ENCODE data around the gene MTHFD1L. TPM values are rescaled to one million over a fixed set of nuclear protein-coding genes. Genes with fewer than 3 reads are reported as not detected.

The MTHFD1L gene
- total and polyA plus RNA-seq, 2 of the 8 experiments (the other 6 are each of a cell fraction or from before 2014, with no cell fraction given) = 29.2 to 105 TPM

GRCh38 chr6:150991487-150991886, 126.0 kb downstream of the MTHFD1L start:
- 77% methylated on average over 3 of the region's 3 CpGs; no CpG with 5 or more reads in 1 of the 2 experiments for WGBS, 2 experiments (ENCODE audit: extremely low coverage in 1 of 2, insufficient coverage in 1 of 2, insufficient read length in 1 of 2, insufficient replicate concordance in 2 of 2, low coverage in 1 of 2, low lambda C conversion rate in 2 of 2, missing lambda C conversion rate in 1 of 2)
- Histone ChIP-seq H3K4me2 (ENCODE audit: insufficient read depth in 1 of 2, low read depth in 2 of 2, low read length in 2 of 2) (no peak overlapping the region), H2AFZ (ENCODE audit: low read length) (no peak overlapping the region), H3K4me3 (ENCODE audit: extremely low read depth in 1 of 4, insufficient read depth in 2 of 4, low read depth in 3 of 4, low read length in 4 of 4) (no peak overlapping the region), H2BK120ac (replicated peaks; ENCODE audit: low read depth, low read length) (no peak overlapping the region), H4K5ac (ENCODE audit: insufficient read length, low read depth, low read length) (no peak overlapping the region), H3K9me3 (ENCODE audit: insufficient read depth in 2 of 2, low read depth in 1 of 2, low read length in 1 of 2) (no peaks in the 10 kb centered on the region), H3K36me3 (ENCODE audit: control insufficient read depth in 2 of 4, insufficient read depth in 4 of 4, low read length in 3 of 4) (peaks cover 0 to 3% (median 0%) of the 10 kb centered on the region in 4 experiments; a peak in 4 of 8 replicates), H3K23ac (ENCODE audit: insufficient read length) (no peak overlapping the region), H3K27ac (ENCODE audit: low read depth, low read length) (no peak overlapping the region), H2BK12ac (ENCODE audit: low read depth, low read length) (no peak overlapping the region), H3K27me3 (replicated peaks in 1 of 4; ENCODE audit: control insufficient read depth in 3 of 4, extremely low read depth in 1 of 4, insufficient read depth in 3 of 4, low read length in 3 of 4) (no peaks in the 10 kb centered on the region), H2BK20ac (ENCODE audit: low read length) (no peak overlapping the region), H3K18ac (ENCODE audit: extremely low read depth, low read length) (no peak overlapping the region), H3K4ac (replicated peaks; ENCODE audit: insufficient read length, low read depth, low read length) (no peak overlapping the region), H3K79me1 (ENCODE audit: low read depth, low read length) (no peaks in the 10 kb centered on the region), H3K79me2 (ENCODE audit: control insufficient read depth in 1 of 2, insufficient read depth in 2 of 2, low read length in 2 of 2) (no peaks in the 10 kb centered on the region), H3K14ac (ENCODE audit: insufficient read length) (no peak overlapping the region), H3K56ac (replicated peaks; ENCODE audit: insufficient read length, low read depth, low read length) (no peak overlapping the region), H2BK15ac (ENCODE audit: low read length) (no peak overlapping the region), H3K23me2 (ENCODE audit: low read depth, low read length) (no peaks in the 10 kb centered on the region), H4K91ac (replicated peaks; ENCODE audit: insufficient read length, low read length) (no peak overlapping the region), H2BK5ac (ENCODE audit: low read depth, low read length) (no peak overlapping the region), H2AK5ac (ENCODE audit: low read depth, low read length) (no peak overlapping the region), H4K8ac (ENCODE audit: extremely low read depth, insufficient read depth, low read length) (no peak overlapping the region), H4K20me1 (replicated peaks in 1 of 2; ENCODE audit: control insufficient read depth in 1 of 2, insufficient read depth in 2 of 2, low read length in 2 of 2) (no peaks in the 10 kb centered on the region), H3K4me1 (replicated peaks in 1 of 4; ENCODE audit: control insufficient read depth in 3 of 4, insufficient read depth in 4 of 4, low read length in 3 of 4) (no peaks in the 10 kb centered on the region), H3K9ac (replicated peaks in 1 of 4; ENCODE audit: extremely low read depth in 1 of 4, low read depth in 3 of 4, low read length in 3 of 4) (no peak overlapping the region)
- no peak for DNase-seq (ENCODE audit: low read depth in 1 of 2, low spot score in 2 of 2)
- POLR2A ChIA-PET (ENCODE audit: partially characterized antibody) = no interaction called here
- FAIRE-seq = no peak
- CTCF ChIA-PET (ENCODE audit: partially characterized antibody) = interaction anchor here (0.6 kb wide), 1 partner anchor 23 kb away, joined by 3 read pairs; no protein-coding TSS in a partner anchor
- TF ChIP-seq GTF2F1 (IDR thresholded peaks at IDR 0.05; ENCODE audit: borderline replicate concordance, low read depth, low read length) (no peak), CBX8 (IDR thresholded peaks at IDR 0.05; ENCODE audit: borderline replicate concordance, low read depth, low read length) (no peak), BACH1 (IDR thresholded peaks at IDR 0.05; ENCODE audit: low read length) (no peak), RBBP5 (IDR thresholded peaks at IDR 0.05; ENCODE audit: borderline replicate concordance, low read depth, low read length) (no peak), TEAD4 (IDR thresholded peaks at IDR 0.05; ENCODE audit: low read depth, low read length) (no peak), EZH2 (IDR thresholded peaks at IDR 0.05; ENCODE audit: low read depth, low read length, severe bottlenecking) (no peak), KDM5A (IDR thresholded peaks at IDR 0.05; ENCODE audit: low read length) (no peak), KDM4A (IDR thresholded peaks at IDR 0.05; ENCODE audit: low read depth, low read length, severe bottlenecking) (no peak), CTCF (IDR thresholded peaks at IDR 0.05; ENCODE audit: control extremely low read depth in 1 of 3, insufficient read depth in 1 of 3, low read depth in 1 of 3, low read length in 3 of 3) (no peak), ATF3 (IDR thresholded peaks at IDR 0.05; ENCODE audit: insufficient read depth, low read depth, low read length) (no peak), SP2 (IDR thresholded peaks at IDR 0.05; ENCODE audit: low read length) (no peak)

All from H1 (cell line).